Measurements from ENCODE around the gene GRB10. TPM values are rescaled to one million over a fixed set of nuclear protein-coding genes. Genes with fewer than 3 reads are reported as not detected.
A peak's percentile ranks its signal among the peaks of the same experiment; 100 is the strongest.

GRB10 gene
- total RNA-seq, 4 donors from 2014 or later, result 33.9 to 72.6 (median 41.8) TPM

DNA sequence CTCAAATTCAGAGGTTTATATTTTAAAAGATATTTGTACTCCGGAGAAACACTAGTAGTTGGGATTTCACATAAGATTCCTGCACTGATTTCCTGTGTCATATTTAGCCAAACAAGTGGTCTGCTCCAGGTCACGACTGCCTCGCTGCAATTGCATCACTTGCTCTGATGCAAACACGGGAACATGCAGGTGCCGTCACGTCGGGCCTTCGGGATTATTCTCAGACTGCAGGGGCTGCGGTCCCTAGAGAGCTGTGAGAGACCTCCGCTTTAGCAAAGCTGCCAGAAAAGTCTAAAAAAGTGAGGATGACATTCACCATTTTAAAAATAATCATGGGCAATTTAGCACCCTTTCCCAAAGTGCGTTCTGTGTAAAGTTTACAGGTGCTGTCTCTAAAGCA, 124.0 kb downstream of the GRB10 start:
- Histone ChIP-seq H3K36me3 (no peaks in the 10 kb centered on the region), H3K27me3 (no peaks in the 10 kb centered on the region), H3K4me1 (peaks cover 18 to 26% of the 10 kb centered on the region in 2 donors), H3K9me3 (no peaks in the 10 kb centered on the region), H3K4me3 (no peak overlapping the region), H3K27ac (peak overlapping the region; percentile 87 to 95)
- intact Hi-C loops (cut with DNase I; ENCODE audit: low total_unique reads), result loop anchor here (10.0 kb wide), 1 partner anchor 154 kb away; no protein-coding TSS in a partner anchor
- DNase-seq, result peak; percentile 52 to 64
- TF ChIP-seq, protein P1, sequence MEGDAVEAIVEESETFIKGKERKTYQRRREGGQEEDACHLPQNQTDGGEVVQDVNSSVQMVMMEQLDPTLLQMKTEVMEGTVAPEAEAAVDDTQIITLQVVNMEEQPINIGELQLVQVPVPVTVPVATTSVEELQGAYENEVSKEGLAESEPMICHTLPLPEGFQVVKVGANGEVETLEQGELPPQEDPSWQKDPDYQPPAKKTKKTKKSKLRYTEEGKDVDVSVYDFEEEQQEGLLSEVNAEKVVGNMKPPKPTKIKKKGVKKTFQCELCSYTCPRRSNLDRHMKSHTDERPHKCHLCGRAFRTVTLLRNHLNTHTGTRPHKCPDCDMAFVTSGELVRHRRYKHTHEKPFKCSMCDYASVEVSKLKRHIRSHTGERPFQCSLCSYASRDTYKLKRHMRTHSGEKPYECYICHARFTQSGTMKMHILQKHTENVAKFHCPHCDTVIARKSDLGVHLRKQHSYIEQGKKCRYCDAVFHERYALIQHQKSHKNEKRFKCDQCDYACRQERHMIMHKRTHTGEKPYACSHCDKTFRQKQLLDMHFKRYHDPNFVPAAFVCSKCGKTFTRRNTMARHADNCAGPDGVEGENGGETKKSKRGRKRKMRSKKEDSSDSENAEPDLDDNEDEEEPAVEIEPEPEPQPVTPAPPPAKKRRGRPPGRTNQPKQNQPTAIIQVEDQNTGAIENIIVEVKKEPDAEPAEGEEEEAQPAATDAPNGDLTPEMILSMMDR (IDR thresholded peaks at IDR 0.05), result no peak
- no peak for TF ChIP-seq POLR2A (IDR thresholded peaks at IDR 0.05)

DNA sequence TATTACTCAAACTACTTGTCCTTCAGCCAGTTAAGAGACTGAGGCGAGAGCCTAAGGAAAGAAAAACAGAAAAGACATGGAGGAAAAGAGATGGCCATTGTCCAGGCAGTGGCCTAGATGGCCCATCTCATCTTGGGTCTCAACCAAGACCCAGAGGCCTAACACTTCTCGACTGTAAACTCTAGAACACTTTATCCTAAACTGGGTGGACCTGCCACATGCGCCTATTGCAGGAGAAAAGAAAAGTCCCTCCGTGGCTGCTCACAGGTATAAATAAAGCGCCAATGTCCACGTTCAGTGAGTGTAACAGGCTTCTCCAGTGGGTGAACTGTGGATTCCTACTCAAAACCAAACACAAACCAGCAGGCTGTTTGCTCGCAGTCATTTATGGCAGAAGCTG, 124.8 kb downstream of the GRB10 start:
- no peaks in the 10 kb centered on the region for H3K27me3 ChIP-seq
- H3K36me3 ChIP-seq, result no peaks in the 10 kb centered on the region
- H3K27ac ChIP-seq, result peak overlapping the region; percentile 87 to 95
- H3K4me3 ChIP-seq, result no peak overlapping the region
- no peak for DNase-seq
- H3K9me3 ChIP-seq, result no peaks in the 10 kb centered on the region
- TF ChIP-seq, protein P1 (IDR thresholded peaks at IDR 0.05), result no peak
- TF ChIP-seq POLR2A (IDR thresholded peaks at IDR 0.05), result no peak
- peaks cover 20 to 26% of the 10 kb centered on the region in 2 donors for H3K4me1 ChIP-seq
- intact Hi-C loops (cut with DNase I; ENCODE audit: low total_unique reads), result loop anchor here (10.0 kb wide), 1 partner anchor 153 kb away; no protein-coding TSS in a partner anchor

DNA sequence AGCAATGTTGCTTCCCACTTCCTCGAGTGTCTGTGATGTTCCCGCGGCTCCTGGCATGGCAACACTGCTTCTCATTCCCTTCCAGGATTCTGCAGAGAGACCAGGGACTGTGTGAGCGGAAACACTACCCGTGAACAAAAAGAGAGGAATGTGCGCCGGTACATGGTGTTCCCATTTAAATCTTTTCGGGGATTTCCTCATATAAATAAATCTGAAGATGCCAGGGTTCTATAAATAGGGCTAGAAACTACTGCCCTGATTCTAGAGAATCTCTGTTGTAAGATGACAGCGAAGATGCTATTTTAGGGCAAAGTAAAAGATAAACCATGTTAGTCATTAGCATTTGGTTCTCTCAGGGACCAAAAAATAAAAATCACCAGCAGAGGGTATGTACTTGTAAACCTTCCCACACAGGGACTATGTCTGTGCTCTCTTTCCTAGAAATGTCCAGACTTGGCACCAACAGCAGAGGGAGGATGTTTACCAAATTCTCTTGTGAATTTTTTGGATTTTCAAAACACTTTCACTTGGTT, 125.3 kb downstream of the GRB10 start:
- intact Hi-C loops (cut with DNase I; ENCODE audit: low total_unique reads), result loop anchor here (10.0 kb wide), 1 partner anchor 153 kb away; no protein-coding TSS in a partner anchor
- H3K27me3 ChIP-seq, result no peaks in the 10 kb centered on the region
- TF ChIP-seq, protein P1 (IDR thresholded peaks at IDR 0.05), result peak; percentile 20 to 50 (median 32)
- no peak for TF ChIP-seq POLR2A (IDR thresholded peaks at IDR 0.05)
- H3K9me3 ChIP-seq, result no peaks in the 10 kb centered on the region
- H3K36me3 ChIP-seq, result no peaks in the 10 kb centered on the region
- peak; percentile 83 to 92 for DNase-seq
- H3K4me3 ChIP-seq, result no peak overlapping the region
- peaks cover 21 to 26% of the 10 kb centered on the region in 2 donors for H3K4me1 ChIP-seq
- H3K27ac ChIP-seq, result peak overlapping the region; percentile 87 to 95

DNA sequence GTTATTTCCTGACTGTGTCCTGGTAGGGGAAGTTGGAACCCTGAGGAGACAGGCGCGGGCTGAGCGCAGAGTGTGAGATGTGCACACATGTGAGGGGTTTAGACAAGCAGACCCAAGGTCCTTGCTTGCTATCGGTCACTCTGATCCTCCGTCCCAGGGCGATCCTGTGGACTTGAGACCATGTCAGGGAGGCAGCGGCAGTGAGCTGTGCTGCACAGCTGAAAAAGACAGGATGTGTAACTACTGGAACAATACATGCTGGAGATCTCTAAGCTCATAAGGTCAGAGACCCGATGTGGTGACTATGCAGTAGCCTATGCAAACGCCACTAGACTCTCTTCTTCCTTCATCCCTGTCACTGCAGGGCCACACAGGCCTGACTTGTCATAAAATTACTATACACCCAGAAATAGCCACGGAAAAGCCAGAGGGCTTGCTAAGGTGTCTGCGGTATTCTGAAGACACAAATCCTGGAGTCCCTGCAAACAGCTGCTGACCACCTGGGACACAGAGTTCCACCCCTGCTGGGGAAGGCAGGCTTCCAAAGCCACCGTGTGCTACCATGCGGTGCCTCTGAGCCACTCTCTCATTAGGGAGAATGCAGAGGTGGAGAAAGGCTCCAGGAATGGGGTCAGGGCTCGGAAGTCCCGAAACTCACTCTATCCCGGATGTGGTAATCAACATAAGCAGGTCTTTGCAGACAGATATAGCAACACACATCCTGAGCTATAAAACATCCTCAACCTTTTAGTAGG, 126.4 kb downstream of the GRB10 start:
- Histone ChIP-seq H3K9me3 (no peaks in the 10 kb centered on the region), H3K4me1 (peaks cover 21 to 26% of the 10 kb centered on the region in 2 donors), H3K27ac (peak overlapping the region; percentile 87 to 95), H3K27me3 (no peaks in the 10 kb centered on the region), H3K36me3 (no peaks in the 10 kb centered on the region), H3K4me3 (no peak overlapping the region)
- intact Hi-C loops (cut with DNase I; ENCODE audit: low total_unique reads), result loop anchor here (10.0 kb wide), 1 partner anchor 152 kb away; no protein-coding TSS in a partner anchor
- peak in 1 of 2 donors; percentile 36 for DNase-seq
- no peak for TF ChIP-seq POLR2A (IDR thresholded peaks at IDR 0.05)
- TF ChIP-seq, protein P1 (IDR thresholded peaks at IDR 0.05), result no peak

DNA sequence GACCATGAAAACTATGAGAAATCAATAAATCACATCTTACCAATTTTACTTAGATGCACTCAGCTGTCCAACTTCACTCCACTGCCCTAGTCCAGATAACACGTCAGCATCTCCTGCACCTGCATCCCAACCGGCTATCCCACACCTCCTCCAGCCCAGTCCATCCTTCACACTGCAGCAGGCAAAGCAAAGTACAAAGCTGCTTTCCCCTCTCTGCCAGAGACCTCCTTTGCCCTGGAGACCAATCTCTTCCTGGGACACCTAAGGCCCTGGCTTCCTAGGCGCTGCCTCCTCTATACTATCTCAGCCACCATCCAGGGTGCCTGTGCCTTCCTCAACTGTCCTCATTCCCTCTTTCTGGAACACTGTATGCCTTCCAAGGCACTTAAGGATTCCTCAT, 127.2 kb downstream of the GRB10 start:
- Histone ChIP-seq H3K27ac (peak overlapping the region; percentile 87 to 95), H3K36me3 (no peaks in the 10 kb centered on the region), H3K4me3 (no peak overlapping the region), H3K27me3 (no peaks in the 10 kb centered on the region), H3K9me3 (no peaks in the 10 kb centered on the region), H3K4me1 (peaks cover 21 to 26% of the 10 kb centered on the region in 2 donors)
- intact Hi-C loops (cut with DNase I; ENCODE audit: low total_unique reads), result loop anchor here (10.0 kb wide), 1 partner anchor 151 kb away; no protein-coding TSS in a partner anchor
- no peak for DNase-seq
- no peak for TF ChIP-seq POLR2A (IDR thresholded peaks at IDR 0.05)
- TF ChIP-seq, protein P1 (IDR thresholded peaks at IDR 0.05), result no peak

All from uterus (tissue), 4 donors.